ENCODE measurements around the gene MRM3.
"Not testable (repeated sequence)": the region's sequence is repeated elsewhere in the genome, so short reads cannot be mapped to it uniquely, and the experiment has no call there.

The MRM3 gene

GRCh38 chr17:826778-827177 is 44.6 kb downstream of the MRM3 start:
- Histone ChIP-seq H3K9me2 (replicated peaks; ENCODE audit: insufficient read depth, low read length) (no peaks in the 10 kb centered on the region), H3K27ac (ENCODE audit: low read depth, low read length) (no peak overlapping the region), H3F3A (ENCODE audit: insufficient read depth) (no peaks in the 10 kb centered on the region), H3K4me2 (ENCODE audit: low read depth, low read length, poor library complexity, severe bottlenecking) (no peak overlapping the region), H3K27me3 (ENCODE audit: low read length) (no peaks in the 10 kb centered on the region; the same call in 1 of the 2 replicates), H2AFZ (ENCODE audit: low read depth, low read length, severe bottlenecking) (no peak overlapping the region), H4K20me1 (ENCODE audit: low read depth, low read length) (no peaks in the 10 kb centered on the region), H3K9me3 (ENCODE audit: insufficient read depth, low read length) (no peaks in the 10 kb centered on the region), H3K9ac (ENCODE audit: low read length) (no peak overlapping the region), H3K36me3 (ENCODE audit: low read length) (no peaks in the 10 kb centered on the region), H3K79me2 (ENCODE audit: insufficient read depth, low read length) (no peaks in the 10 kb centered on the region), H3K4me3 (ENCODE audit: insufficient read depth, low read length, poor library complexity, severe bottlenecking) (no peak overlapping the region)
- TF ChIP-seq, protein P1, sequence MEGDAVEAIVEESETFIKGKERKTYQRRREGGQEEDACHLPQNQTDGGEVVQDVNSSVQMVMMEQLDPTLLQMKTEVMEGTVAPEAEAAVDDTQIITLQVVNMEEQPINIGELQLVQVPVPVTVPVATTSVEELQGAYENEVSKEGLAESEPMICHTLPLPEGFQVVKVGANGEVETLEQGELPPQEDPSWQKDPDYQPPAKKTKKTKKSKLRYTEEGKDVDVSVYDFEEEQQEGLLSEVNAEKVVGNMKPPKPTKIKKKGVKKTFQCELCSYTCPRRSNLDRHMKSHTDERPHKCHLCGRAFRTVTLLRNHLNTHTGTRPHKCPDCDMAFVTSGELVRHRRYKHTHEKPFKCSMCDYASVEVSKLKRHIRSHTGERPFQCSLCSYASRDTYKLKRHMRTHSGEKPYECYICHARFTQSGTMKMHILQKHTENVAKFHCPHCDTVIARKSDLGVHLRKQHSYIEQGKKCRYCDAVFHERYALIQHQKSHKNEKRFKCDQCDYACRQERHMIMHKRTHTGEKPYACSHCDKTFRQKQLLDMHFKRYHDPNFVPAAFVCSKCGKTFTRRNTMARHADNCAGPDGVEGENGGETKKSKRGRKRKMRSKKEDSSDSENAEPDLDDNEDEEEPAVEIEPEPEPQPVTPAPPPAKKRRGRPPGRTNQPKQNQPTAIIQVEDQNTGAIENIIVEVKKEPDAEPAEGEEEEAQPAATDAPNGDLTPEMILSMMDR (IDR thresholded peaks at IDR 0.05; ENCODE audit: insufficient read depth, low read length, poor library complexity, severe bottlenecking), result no peak
- no peak for TF ChIP-seq EZH2phosphoT487 (conservative IDR thresholded peaks at IDR 0.05; ENCODE audit: low read length)

GRCh38 chr17:828761-829160 is 46.6 kb downstream of the MRM3 start:
- no peaks in the 10 kb centered on the region for H3K79me2 ChIP-seq (ENCODE audit: insufficient read depth, low read length)
- H4K20me1 ChIP-seq (ENCODE audit: low read depth, low read length), result no peaks in the 10 kb centered on the region

DNA sequence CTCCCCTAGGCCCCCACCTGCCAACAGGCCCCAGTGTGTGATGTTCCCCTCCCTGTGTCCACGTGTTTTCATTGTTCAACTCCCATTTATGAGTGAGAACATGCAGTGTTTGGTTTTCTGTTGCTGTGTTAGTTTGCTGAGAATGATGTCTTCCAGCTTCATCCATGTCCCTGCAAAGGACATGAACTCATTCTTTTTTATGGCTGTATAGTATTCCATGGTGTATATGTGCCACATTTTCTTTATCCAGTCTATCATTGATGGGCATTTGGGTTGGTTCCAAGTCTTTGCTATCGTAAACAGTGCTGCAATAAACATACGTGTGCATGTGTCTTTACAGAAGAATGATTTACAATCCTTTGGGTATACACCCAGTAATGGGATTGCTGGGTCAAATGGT is 47.5 kb downstream of the MRM3 start:
- not testable (repeated sequence) for H2AFZ ChIP-seq (ENCODE audit: low read depth, low read length, severe bottlenecking); H3K27ac ChIP-seq (ENCODE audit: low read depth, low read length); H3K79me2 ChIP-seq (ENCODE audit: insufficient read depth, low read length); H3F3A ChIP-seq (ENCODE audit: insufficient read depth); H3K4me2 ChIP-seq (ENCODE audit: low read depth, low read length, poor library complexity, severe bottlenecking); H3K27me3 ChIP-seq (ENCODE audit: low read length); H3K9me2 ChIP-seq (replicated peaks; ENCODE audit: insufficient read depth, low read length); H4K20me1 ChIP-seq (ENCODE audit: low read depth, low read length); H3K4me3 ChIP-seq (ENCODE audit: insufficient read depth, low read length, poor library complexity, severe bottlenecking); H3K9me3 ChIP-seq (ENCODE audit: insufficient read depth, low read length); H3K36me3 ChIP-seq (ENCODE audit: low read length); H3K9ac ChIP-seq (ENCODE audit: low read length)

More at GRCh38 chr17:828761-829160, 46.6 kb downstream of the MRM3 start:
- Histone ChIP-seq H3K27ac (ENCODE audit: low read depth, low read length) (no peak overlapping the region), H2AFZ (ENCODE audit: low read depth, low read length, severe bottlenecking) (no peak overlapping the region), H3K9me2 (replicated peaks; ENCODE audit: insufficient read depth, low read length) (no peaks in the 10 kb centered on the region), H3K4me3 (ENCODE audit: insufficient read depth, low read length, poor library complexity, severe bottlenecking) (no peak overlapping the region), H3F3A (ENCODE audit: insufficient read depth) (no peaks in the 10 kb centered on the region), H3K4me2 (ENCODE audit: low read depth, low read length, poor library complexity, severe bottlenecking) (no peak overlapping the region), H3K27me3 (ENCODE audit: low read length) (no peaks in the 10 kb centered on the region; the same call in 1 of the 2 replicates), H3K9ac (ENCODE audit: low read length) (no peak overlapping the region), H3K36me3 (ENCODE audit: low read length) (no peaks in the 10 kb centered on the region), H3K9me3 (ENCODE audit: insufficient read depth, low read length) (no peaks in the 10 kb centered on the region)
- TF ChIP-seq, protein P1 (IDR thresholded peaks at IDR 0.05; ENCODE audit: insufficient read depth, low read length, poor library complexity, severe bottlenecking), result no peak
- TF ChIP-seq EZH2phosphoT487 (conservative IDR thresholded peaks at IDR 0.05; ENCODE audit: low read length), result no peak

DNA sequence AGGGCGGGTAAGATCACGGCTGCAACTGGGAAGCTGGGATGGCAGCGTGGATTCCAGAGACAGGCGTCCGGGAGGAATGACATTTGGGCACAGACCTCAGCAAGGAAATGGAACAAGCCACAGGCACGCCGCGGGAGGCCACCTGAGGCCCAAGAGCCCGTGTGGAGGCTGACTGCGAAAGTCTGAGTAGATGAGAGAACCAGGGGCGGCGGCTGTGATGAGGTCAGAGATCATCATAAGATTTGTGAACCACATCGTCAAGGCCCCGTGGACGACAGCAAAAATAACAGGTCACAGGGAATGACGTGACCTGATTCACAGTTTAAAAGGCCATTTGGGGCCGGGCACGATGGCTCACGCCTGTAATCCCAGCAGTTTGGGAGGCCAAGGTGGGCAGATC is 48.2 kb downstream of the MRM3 start:
- no peak overlapping the region for H3K27ac ChIP-seq (ENCODE audit: low read depth, low read length)
- H3K9me2 ChIP-seq (replicated peaks; ENCODE audit: insufficient read depth, low read length), result no peaks in the 10 kb centered on the region
- no peaks in the 10 kb centered on the region; the same call in 1 of the 2 replicates for H3K27me3 ChIP-seq (ENCODE audit: low read length)
- H3K9me3 ChIP-seq (ENCODE audit: insufficient read depth, low read length), result no peaks in the 10 kb centered on the region
- H3K79me2 ChIP-seq (ENCODE audit: insufficient read depth, low read length), result no peaks in the 10 kb centered on the region
- no peak overlapping the region for H3K4me2 ChIP-seq (ENCODE audit: low read depth, low read length, poor library complexity, severe bottlenecking)
- no peaks in the 10 kb centered on the region for H3K36me3 ChIP-seq (ENCODE audit: low read length)
- no peak overlapping the region for H3K4me3 ChIP-seq (ENCODE audit: insufficient read depth, low read length, poor library complexity, severe bottlenecking)
- no peaks in the 10 kb centered on the region for H3F3A ChIP-seq (ENCODE audit: insufficient read depth)
- no peaks in the 10 kb centered on the region for H4K20me1 ChIP-seq (ENCODE audit: low read depth, low read length)
- no peak overlapping the region for H3K9ac ChIP-seq (ENCODE audit: low read length)
- no peak overlapping the region for H2AFZ ChIP-seq (ENCODE audit: low read depth, low read length, severe bottlenecking)
- TF ChIP-seq EZH2phosphoT487 (conservative IDR thresholded peaks at IDR 0.05; ENCODE audit: low read length), result no peak
- TF ChIP-seq, protein P1 (IDR thresholded peaks at IDR 0.05; ENCODE audit: insufficient read depth, low read length, poor library complexity, severe bottlenecking), result no peak

Measured in SU-DHL-6 (cell line).